NCI-H2107 treated with DMSO at 0.1 percent for 48 hours (cell line): ENCODE results near the gene PLA2G2F.

Source experiments
- DNase-seq: peaks from one replicate; lab custom pipeline; 2025; ENCODE audit not compliant: unreplicated experiment; lab: John Stamatoyannopoulos, UW

The PLA2G2F gene

DNA sequence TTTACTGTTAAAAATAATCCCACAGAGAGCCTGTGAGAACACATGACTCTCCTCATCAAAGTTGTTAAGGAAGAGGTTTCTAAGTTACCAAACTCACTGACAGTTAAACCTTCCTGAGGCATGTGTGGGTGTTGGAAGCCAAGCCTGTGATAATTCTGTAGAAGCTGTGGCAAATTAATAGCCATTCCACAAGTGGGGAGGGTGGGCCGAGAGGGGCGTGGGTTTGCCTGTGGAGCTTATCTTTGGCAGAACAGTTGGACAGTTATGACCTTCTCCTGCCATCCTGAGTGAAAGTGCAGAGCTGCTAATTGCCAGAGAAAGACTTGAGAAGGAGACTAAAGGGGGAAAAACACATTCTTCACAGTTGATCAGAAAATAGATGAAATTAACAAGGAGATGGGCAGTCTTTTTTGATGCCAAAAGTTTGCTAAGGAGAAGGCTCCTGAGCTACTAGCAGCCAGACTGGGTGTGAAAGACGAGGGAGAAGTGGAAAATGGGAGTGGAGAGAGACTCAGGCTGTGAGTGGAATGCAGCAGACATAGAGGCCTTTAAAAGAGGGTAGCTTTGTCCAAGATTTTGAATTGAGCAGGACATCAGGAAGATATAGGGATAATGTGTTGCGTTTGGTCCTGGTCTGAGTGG, 48.8 kb downstream of the PLA2G2F start:
- DNase-seq, result no peak

DNA sequence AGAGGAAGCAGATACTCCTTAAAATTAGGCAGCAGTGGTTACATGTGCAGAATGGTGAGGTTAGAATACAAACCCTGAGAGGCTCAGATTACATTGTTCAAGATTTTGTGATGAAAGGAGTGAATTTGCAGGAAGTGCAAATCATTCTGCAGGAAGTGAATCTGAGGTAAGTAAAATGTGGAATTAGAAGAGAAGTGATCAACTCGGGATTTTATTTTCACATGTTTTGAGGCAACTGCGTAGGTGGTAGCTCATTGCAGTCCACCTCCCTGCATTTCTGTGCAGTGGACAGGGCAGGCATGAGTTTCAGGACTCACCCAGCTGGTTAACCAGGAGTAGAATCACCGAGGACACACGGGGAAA, 49.3 kb downstream of the PLA2G2F start:
- DNase-seq, result no peak

DNA sequence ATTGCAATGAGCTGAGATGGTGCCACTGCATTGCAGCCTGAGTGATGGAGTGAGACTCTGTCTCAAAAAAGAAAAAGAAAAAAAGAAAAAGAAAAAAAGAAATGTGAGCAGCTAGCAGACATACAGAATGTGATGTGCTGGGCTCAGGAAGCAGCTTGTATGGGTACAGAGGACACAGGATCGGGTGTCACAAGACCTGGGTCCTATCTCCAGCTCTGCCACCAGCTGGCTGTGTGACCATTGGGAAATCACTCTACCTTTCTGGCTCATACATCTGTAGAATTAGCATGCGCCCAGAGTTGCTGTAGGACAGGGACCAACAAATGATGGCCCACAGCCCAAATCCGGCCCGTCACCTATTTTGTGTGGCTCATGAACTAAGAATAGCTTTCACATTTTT, 50.5 kb downstream of the PLA2G2F start:
- no peak for DNase-seq

DNA sequence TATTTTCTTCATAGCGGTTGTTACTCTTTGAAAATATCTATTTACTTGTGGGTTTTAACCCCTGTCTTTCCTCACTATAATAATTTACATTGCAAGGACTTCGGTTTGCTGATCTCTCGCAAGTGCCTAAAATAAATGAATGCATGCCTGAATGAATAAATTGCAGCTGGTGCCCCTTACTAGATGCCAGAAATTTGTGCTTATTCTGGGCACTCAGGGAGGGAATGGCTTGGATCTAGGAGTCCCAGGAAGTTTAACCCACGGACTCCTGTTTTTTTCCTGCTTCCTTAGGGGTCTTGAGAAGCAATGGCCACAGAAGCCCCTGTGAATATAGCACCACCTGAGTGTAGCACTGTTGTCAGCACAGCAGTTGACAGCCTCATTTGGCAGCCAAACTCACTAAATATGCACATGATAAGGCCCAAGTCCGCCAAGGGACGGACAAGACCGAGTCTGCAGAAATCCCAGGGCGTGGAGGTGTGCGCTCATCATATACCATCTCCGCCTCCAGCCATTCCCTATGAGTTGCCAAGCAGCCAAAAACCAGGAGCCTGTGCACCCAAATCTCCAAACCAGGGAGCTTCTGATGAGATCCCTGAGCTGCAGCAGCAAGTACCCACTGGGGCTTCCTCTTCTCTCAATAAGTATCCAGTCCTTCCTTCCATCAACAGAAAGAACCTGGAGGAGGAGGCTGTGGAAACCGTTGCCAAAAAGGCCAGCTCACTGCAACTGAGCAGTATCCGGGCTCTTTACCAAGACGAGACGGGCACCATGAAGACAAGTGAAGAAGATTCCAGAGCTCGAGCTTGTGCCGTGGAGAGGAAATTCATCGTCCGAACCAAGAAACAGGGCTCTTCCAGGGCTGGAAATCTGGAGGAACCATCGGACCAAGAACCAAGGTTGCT, 51.4 kb downstream of the PLA2G2F start:
- DNase-seq, result no peak

DNA sequence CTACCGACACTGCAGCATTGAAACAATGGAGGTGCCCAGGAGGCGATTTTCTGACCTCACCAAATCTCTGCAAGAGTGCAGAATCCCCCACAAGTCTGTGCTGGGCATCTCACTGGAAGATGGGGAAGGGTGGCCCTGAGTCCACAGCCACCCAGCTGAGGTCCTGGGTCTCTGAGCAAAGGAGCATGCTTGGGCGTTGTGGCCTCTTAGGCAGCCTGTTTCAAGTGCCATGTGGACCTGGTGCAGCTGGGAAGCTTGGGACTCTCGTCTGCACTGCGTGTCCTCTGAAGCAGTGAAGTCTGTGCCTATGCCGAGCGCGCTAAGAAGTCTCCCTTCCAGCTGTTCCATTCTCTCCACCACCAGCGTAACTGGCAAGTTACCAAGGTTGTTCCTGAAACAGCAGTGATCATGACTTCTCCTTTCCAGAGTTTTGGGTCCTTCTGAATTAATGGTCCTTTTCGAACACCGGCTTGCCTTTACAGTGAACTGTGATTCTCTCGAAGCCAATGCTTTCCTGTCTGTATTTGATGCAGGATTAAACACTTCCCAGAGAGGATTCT, 52.2 kb downstream of the PLA2G2F start:
- DNase-seq, result no peak

DNA sequence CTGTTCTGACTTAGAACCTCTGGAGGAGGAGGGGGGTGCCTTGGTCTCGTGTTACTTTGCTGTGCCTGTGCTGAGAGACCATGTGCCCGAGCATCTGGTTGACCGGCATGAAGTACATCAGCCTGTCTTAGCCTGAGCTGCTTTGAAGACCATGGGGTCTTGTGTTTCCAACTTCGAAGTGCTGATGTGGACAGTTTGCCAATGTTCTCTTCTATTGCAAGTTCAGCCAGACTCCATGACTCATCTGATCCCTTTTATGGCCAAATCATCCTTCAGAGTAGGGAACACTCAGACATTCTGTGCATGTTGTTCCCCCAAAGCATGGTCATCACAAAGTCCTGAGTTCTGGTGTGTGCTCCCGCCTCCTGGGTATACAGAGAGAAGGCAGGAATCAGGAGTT, 53.2 kb downstream of the PLA2G2F start:
- DNase-seq, result no peak

GRCh38 chr1:20192871-20193411, 53.8 kb downstream of the PLA2G2F start:
- DNase-seq, result no peak

- no peak for DNase-seq
Measured at GRCh38 chr1:20194224-20194623, 55.1 kb downstream of the PLA2G2F start.

DNA sequence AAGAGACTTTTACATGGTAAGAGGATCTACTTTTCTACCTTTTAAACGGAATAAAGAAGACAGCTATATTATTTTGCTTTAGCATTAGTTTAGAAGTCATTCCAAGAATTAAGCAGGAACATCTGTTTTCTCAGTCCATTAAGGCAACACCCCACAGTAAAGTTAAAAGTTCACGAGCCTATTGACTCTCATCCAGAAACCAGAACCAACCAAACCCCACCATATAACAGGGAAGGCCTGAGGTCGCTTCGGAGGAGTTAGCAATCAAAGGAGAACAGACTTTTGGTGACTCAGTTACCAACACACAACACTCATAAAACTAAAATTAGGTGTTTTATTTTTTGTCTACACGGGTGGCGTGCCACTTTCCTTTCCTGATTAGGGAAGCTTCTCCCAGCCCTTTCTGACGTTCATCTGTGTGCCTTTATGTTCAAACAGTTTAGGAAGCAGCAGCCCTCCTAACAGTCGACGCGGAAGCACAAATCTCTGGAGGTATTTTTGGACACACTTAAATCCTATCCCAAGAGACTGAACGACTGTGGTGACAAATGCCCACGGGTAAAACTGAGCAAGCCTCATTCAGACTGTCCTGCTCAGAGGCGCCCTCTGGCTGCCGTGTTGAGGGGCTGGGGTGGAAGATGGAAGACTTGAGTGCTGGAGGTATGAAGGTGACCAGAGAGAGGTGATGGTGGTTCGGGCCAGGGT, 55.8 kb downstream of the PLA2G2F start:
- peak; percentile 12 for DNase-seq

- DNase-seq, result no peak
Measured at GRCh38 chr1:20195462-20195780, 56.3 kb downstream of the PLA2G2F start.

GRCh38 chr1:20197329-20197791, 58.2 kb downstream of the PLA2G2F start:
- no peak for DNase-seq

DNA sequence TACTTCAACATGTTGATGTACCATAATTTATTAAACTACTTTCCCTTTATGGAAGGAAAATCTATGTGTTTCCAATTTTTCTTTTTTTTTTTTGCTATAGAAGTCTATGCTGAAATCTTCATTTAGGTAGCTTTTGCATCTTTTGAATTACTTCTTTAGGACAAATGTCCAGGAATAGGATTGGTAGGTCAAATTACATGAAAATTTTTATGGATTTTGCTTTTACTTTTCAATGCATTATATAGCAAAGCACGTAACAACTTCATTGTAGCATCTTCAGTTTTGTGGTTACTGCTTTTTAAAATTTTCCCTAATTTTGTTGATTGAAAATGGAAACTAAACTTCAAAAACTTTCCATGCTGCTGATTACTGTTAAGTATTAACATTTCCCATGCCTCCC, 59.2 kb downstream of the PLA2G2F start:
- no peak for DNase-seq

GRCh38 chr1:20198918-20199317, 59.8 kb downstream of the PLA2G2F start:
- DNase-seq, result no peak

- DNase-seq, result no peak
Measured at GRCh38 chr1:20199403-20199802, 60.3 kb downstream of the PLA2G2F start.

- DNase-seq, result no peak
Measured at GRCh38 chr1:20199840-20200239, 60.7 kb downstream of the PLA2G2F start.
